ENCODE results near the gene HLA-A.

DNA sequence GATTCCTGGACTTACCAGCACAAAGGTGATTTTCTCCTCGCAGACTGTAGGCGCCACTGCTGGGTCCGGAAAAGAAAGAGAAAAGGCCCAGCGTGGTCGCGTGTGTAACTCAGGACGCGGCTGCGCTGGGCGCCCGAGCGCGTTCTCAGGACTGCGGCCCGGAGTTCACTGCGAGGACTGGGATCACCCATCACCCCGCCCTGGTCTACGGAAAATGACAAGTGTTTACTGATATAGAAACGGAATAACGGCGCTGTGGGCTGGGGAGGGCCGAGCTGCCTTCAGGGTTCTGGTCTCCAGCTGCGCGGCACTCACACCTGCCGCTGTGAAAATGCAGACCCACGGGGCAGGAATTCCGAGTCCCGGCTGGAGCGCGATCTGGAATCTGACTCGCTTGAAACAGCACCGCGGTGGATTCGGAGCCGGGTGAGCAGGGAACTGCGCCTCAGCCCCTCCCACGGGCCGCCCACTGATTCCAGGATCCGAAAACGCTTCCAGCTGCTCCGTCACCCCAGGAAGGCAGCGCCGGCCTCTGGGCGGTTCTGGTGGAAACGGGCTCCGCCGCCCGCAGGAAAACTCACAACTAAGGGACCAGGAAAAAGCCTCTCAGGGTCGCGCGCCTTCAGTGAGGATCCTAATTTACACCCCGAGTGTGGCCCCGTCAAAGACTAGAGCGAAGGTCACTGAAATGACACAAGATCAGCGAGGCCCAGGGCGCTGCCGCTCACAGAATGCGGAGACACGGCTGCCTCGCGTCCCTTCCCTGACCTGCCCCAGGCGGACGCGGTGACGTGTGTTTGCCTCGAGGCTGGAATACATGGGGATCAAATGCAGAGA is 34.5 kb downstream of the HLA-A start:
- TF ChIP-seq, protein P1, sequence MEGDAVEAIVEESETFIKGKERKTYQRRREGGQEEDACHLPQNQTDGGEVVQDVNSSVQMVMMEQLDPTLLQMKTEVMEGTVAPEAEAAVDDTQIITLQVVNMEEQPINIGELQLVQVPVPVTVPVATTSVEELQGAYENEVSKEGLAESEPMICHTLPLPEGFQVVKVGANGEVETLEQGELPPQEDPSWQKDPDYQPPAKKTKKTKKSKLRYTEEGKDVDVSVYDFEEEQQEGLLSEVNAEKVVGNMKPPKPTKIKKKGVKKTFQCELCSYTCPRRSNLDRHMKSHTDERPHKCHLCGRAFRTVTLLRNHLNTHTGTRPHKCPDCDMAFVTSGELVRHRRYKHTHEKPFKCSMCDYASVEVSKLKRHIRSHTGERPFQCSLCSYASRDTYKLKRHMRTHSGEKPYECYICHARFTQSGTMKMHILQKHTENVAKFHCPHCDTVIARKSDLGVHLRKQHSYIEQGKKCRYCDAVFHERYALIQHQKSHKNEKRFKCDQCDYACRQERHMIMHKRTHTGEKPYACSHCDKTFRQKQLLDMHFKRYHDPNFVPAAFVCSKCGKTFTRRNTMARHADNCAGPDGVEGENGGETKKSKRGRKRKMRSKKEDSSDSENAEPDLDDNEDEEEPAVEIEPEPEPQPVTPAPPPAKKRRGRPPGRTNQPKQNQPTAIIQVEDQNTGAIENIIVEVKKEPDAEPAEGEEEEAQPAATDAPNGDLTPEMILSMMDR (IDR thresholded peaks at IDR 0.05), result peak in 4 of 7 experiments; percentile 51 to 58 (median 54)
- peak; percentile 45 to 89 (median 79) for TF ChIP-seq POLR2A (IDR thresholded peaks at IDR 0.05)

Measured in body of pancreas (tissue), 4 donors.